SH-SY5Y (cell line): ENCODE measurements around the gene BLOC1S6.

Experiments
- GATA2 ChIP-seq: IDR thresholded peaks from 2 replicates; pipeline ENCODE4 v1.6.1; 2011; ENCODE audit warnings: mild to moderate bottlenecking, low read depth, low read length
- GATA3 ChIP-seq: IDR thresholded peaks from 2 replicates; pipeline ENCODE4 v1.6.1; 2011; ENCODE audit warnings: low read depth, mild to moderate bottlenecking, low read length, moderate library complexity

BLOC1S6 gene

GRCh38 chr15:45612790-45613415 is 25.7 kb downstream of the BLOC1S6 start:
- no peak for TF ChIP-seq GATA2
- no peak for TF ChIP-seq GATA3

- TF ChIP-seq GATA3 (no peak), GATA2 (no peak)
Measured at GRCh38 chr15:45616901-45617323, 29.7 kb downstream of the BLOC1S6 start.

- no peak for TF ChIP-seq GATA3
- no peak for TF ChIP-seq GATA2
Measured at GRCh38 chr15:45618813-45619212, 31.6 kb downstream of the BLOC1S6 start.

GRCh38 chr15:45628136-45628535 is 41.0 kb downstream of the BLOC1S6 start:
- no peak for TF ChIP-seq GATA3
- no peak for TF ChIP-seq GATA2

GRCh38 chr15:45630917-45631691 is 43.9 kb downstream of the BLOC1S6 start:
- no peak for TF ChIP-seq GATA3
- no peak for TF ChIP-seq GATA2

GRCh38 chr15:45631776-45632175 is 44.6 kb downstream of the BLOC1S6 start:
- TF ChIP-seq GATA3 (no peak), GATA2 (no peak)

- no peak for TF ChIP-seq GATA3
- TF ChIP-seq GATA2: no peak
Measured at GRCh38 chr15:45634432-45635190, 47.4 kb downstream of the BLOC1S6 start, which contains the start of gene SQOR. Gene SQOR, plus strand, starts transcription at chr15:45635029. Its CDS starts 23,895 bp downstream, at chr15:45658924.

- TF ChIP-seq GATA2 (no peak), GATA3 (no peak)
Measured at GRCh38 chr15:45635191-45635638, 48.0 kb downstream of the BLOC1S6 start.

- no peak for TF ChIP-seq GATA3
Measured at GRCh38 chr15:45635763-45636292, 48.6 kb downstream of the BLOC1S6 start.

GRCh38 chr15:45637141-45637540 is 50.0 kb downstream of the BLOC1S6 start:
- TF ChIP-seq GATA2 (no peak), GATA3 (no peak)

GRCh38 chr15:45637552-45638033 is 50.4 kb downstream of the BLOC1S6 start:
- TF ChIP-seq GATA3 (no peak), GATA2 (no peak)

- TF ChIP-seq GATA2 (no peak), GATA3 (no peak)
Measured at GRCh38 chr15:45640616-45641015, 53.4 kb downstream of the BLOC1S6 start.

GRCh38 chr15:45641374-45641781 is 54.2 kb downstream of the BLOC1S6 start:
- TF ChIP-seq GATA3 (no peak), GATA2 (no peak)
